Adrenal gland (tissue), 12 donors: ENCODE data around the gene HPDL. TPM values are rescaled to one million over a fixed set of nuclear protein-coding genes. Genes with fewer than 3 reads are reported as not detected.

Experiments used
- DNase-seq, 7 donors: peaks; one replicate each; pipeline ENCODE4 v3.0.0-alpha.2; 2019 to 2020
- H3K27ac ChIP-seq, 5 donors: fragments of 200-600 bp; sonication (generic) in 4 of 5; 1 replicate in 3 of 5; 2 replicates in 2 of 5; pipeline versions ENCODE4 v1.5.1 to v1.8.0; 2016 to 2020; ENCODE audit warnings: mild to moderate bottlenecking in 1 of 5
- H3K27me3 ChIP-seq: fragments of 200-600 bp; 2 replicates; pipeline ENCODE4 v1.8.0; 2021
- H3K36me3 ChIP-seq, 2 donors: fragments of 200-600 bp; replicated peaks in 1 of 2; 1 replicate in 1 of 2; 2 replicates in 1 of 2; pipeline versions ENCODE4 v1.5.1 to v1.8.0; 2018 to 2022
- H3K4me1 ChIP-seq, 2 donors: fragments of 200-600 bp; replicated peaks in 1 of 2; 1 replicate in 1 of 2; 2 replicates in 1 of 2; pipeline versions ENCODE4 v1.5.1 to v1.8.0; 2018 to 2021
- H3K4me3 ChIP-seq, 4 donors: fragments of 200-600 bp; sonication (generic) in 3 of 4; one replicate each; pipeline ENCODE4 v1.5.1; 2016 to 2018
- H3K9me3 ChIP-seq, 3 donors: fragments of 200-600 bp; sonication (generic) in 1 of 3; replicated peaks in 1 of 3; 1 replicate in 2 of 3; 2 replicates in 1 of 3; pipeline versions ENCODE4 v1.5.1 to v1.8.0; 2016 to 2021
- CTCF ChIP-seq, 6 experiments: fragments of 450-650 bp in 4 of 6; fragments of 200-600 bp in 2 of 6; sonication (generic) in 1 of 6; IDR thresholded peaks; 1 replicate in 5 of 6; 2 replicates in 1 of 6; pipeline versions ENCODE4 v1.5.1 to v1.8.0; 2016 to 2021; ENCODE audit warnings: antibody characterized with exemption in 6 of 6, mild to moderate bottlenecking in 2 of 6, moderate library complexity in 1 of 6
- POLR2A ChIP-seq, 2 donors: fragments of 450-650 bp; IDR thresholded peaks; one replicate each; pipeline ENCODE4 v1.6.1; 2017; ENCODE audit warnings: antibody characterized with exemption in 2 of 2, mild to moderate bottlenecking in 2 of 2, moderate library complexity in 1 of 2
- WGBS, 4 donors: extraction: QIAGEN DNeasy Blood & Tissue Kit in 2 of 4; methylation state at CpG; one replicate each; pipeline versions ENCODE4 v1.1.5 to v1.1.7; 2013 to 2017; 5-methylcytosine and 5-hydroxymethylcytosine counted together
- intact Hi-C, 2 donors: fragments of 100-400 bp; cut with DNase I; formaldehyde crosslinking; loops; one replicate each; pipeline versions ENCODE4 v1.14.1 to v1.15.0; 2022 to 2023
- polyA plus RNA-seq, 3 donors: library from polyadenylated mRNA; stranded (reverse); fragments of 200-250 nt in 2 of 3; fragments of 350-450 nt in 1 of 3; fragmentation: Illumina TruSeq in 1 of 3; extraction: RNeasy Lipid Tissue Mini Kit (QIAGEN cat#74804) in 1 of 3; gene quantifications; one replicate each; pipeline ENCODE4 v1.2.3, GENCODE V29; 2013 to 2014
- total RNA-seq, 9 donors: library from RNA; depleted of rRNA in 4 of 9; stranded (reverse); fragments of >200 nt in 4 of 9; fragments of 120-200 nt in 1 of 9; fragmentation: NEBNext Ultra II Directional in 1 of 9; extraction: Animal tissue kit (Norgen Biotek cat#: 25700) in 1 of 9; gene quantifications; one replicate each; pipeline versions ENCODE4 v1.1.0 to v1.2.4, GENCODE V29; 2013 to 2023
- donor health status: healthy with polysubstance abuse.
- donor health status: Bipolar disorder and iron deficiency.
- donor health status: DM: yes; HTN: yes; CAD: no.
- donor health status: DM: no; HTN: no; CAD: no.
- donor health status: DM: no; HTN: no; CAD: no.
- donor health status: DM: yes; HTN: yes; CAD: no.

The HPDL gene
- total and polyA plus RNA-seq, 12 donors = 0.16 to 2.9 (median 0.33) TPM; not detected in 3

GRCh38 chr1:45353685-45354084 is 27.0 kb downstream of the HPDL start:
- no peak for DNase-seq
- intact Hi-C loops = no loop called here
- 82 to 92% (median 86%) methylated on average over 2 of the region's 2 CpGs for WGBS, 4 donors

GRCh38 chr1:45354838-45355237 is 28.1 kb downstream of the HPDL start:
- Histone ChIP-seq H3K9me3 (no peaks in the 10 kb centered on the region), H3K27ac (no peak overlapping the region), H3K4me3 (no peak overlapping the region), H3K27me3 (no peaks in the 10 kb centered on the region), H3K36me3 (no peaks in the 10 kb centered on the region), H3K4me1 (peaks cover 0 to 3% of the 10 kb centered on the region in 2 donors)
- intact Hi-C loops = loop anchor here (5.0 kb wide), 2 partner anchors 142 to 217 kb away; no protein-coding TSS in a partner anchor
- TF ChIP-seq CTCF (IDR thresholded peaks at IDR 0.05) (no peak), POLR2A (IDR thresholded peaks at IDR 0.05) (no peak)
- WGBS, 4 donors = 79 to 87% (median 85%) methylated on average over 4 of the region's 4 CpGs
- no peak for DNase-seq

More at GRCh38 chr1:45353685-45354084, 27.0 kb downstream of the HPDL start:
- TF ChIP-seq CTCF (IDR thresholded peaks at IDR 0.05) (no peak), POLR2A (IDR thresholded peaks at IDR 0.05) (no peak)
- Histone ChIP-seq H3K36me3 (no peaks in the 10 kb centered on the region), H3K27me3 (no peaks in the 10 kb centered on the region), H3K9me3 (no peaks in the 10 kb centered on the region), H3K27ac (no peak overlapping the region), H3K4me1 (peaks cover 3 to 9% of the 10 kb centered on the region in 2 donors), H3K4me3 (no peak overlapping the region)

GRCh38 chr1:45355683-45356082 is 29.0 kb downstream of the HPDL start:
- DNase-seq = no peak
- no peak overlapping the region for H3K27ac ChIP-seq
- peaks cover 2 to 12% of the 10 kb centered on the region in 2 donors for H3K4me1 ChIP-seq
- TF ChIP-seq CTCF (IDR thresholded peaks at IDR 0.05) = no peak
- TF ChIP-seq POLR2A (IDR thresholded peaks at IDR 0.05) = no peak
- 49 to 68% (median 62%) methylated on average over 2 of the region's 2 CpGs for WGBS, 4 donors
- H3K27me3 ChIP-seq = no peaks in the 10 kb centered on the region
- H3K36me3 ChIP-seq = no peaks in the 10 kb centered on the region
- no peaks in the 10 kb centered on the region for H3K9me3 ChIP-seq
- intact Hi-C loops = loop anchor here (5.0 kb wide), 2 partner anchors 142 to 217 kb away; no protein-coding TSS in a partner anchor
- H3K4me3 ChIP-seq = no peak overlapping the region

GRCh38 chr1:45356186-45356585 is 29.5 kb downstream of the HPDL start:
- no peak overlapping the region for H3K4me3 ChIP-seq
- 75 to 89% (median 84%) methylated on average over 4 of the region's 4 CpGs for WGBS, 4 donors
- DNase-seq = no peak
- TF ChIP-seq POLR2A (IDR thresholded peaks at IDR 0.05) (no peak), CTCF (IDR thresholded peaks at IDR 0.05) (no peak)
- no peaks in the 10 kb centered on the region for H3K9me3 ChIP-seq
- no peaks in the 10 kb centered on the region for H3K36me3 ChIP-seq
- H3K4me1 ChIP-seq = peaks cover 3 to 15% of the 10 kb centered on the region in 2 donors
- H3K27me3 ChIP-seq = no peaks in the 10 kb centered on the region
- no peak overlapping the region for H3K27ac ChIP-seq
- intact Hi-C loops = loop anchor here (5.0 kb wide), 2 partner anchors 141 to 216 kb away; no protein-coding TSS in a partner anchor
